Upper lobe of left lung (tissue), 6 donors: Measurements from ENCODE around the gene RPS6KL1. TPM values are rescaled to one million over a fixed set of nuclear protein-coding genes. Genes with fewer than 3 reads are reported as not detected.
A peak's percentile ranks its signal among the peaks of the same experiment; 100 is the strongest.

ENCODE experiments used
- ATAC-seq, 2 donors: fragments of 200-7000 bp; cut with Tn5 transposase; one replicate each; pipeline ENCODE4 v1.9.1; 2022; ENCODE audit warnings: mild to moderate bottlenecking in 2 of 2, moderate library complexity in 2 of 2; ENCODE audit not compliant: low FRiP score in 2 of 2
- DNase-seq, 2 donors: peaks; one replicate each; pipeline ENCODE4 v3.0.0-alpha.2; 2019 to 2020
- H3K27ac ChIP-seq, 4 donors: fragments of 200-600 bp; sonication (generic); one replicate each; pipeline ENCODE4 v1.5.1; 2016 to 2019
- H3K27me3 ChIP-seq, 4 donors: fragments of 200-600 bp; sonication (generic); one replicate each; pipeline ENCODE4 v1.5.1; 2017 to 2019
- H3K36me3 ChIP-seq, 4 donors: fragments of 200-600 bp; sonication (generic); one replicate each; pipeline ENCODE4 v1.5.1; 2016 to 2019
- H3K4me1 ChIP-seq, 4 donors: fragments of 200-600 bp; sonication (generic); one replicate each; pipeline ENCODE4 v1.5.1; 2018 to 2019
- H3K4me3 ChIP-seq, 4 donors: fragments of 200-600 bp; sonication (generic); one replicate each; pipeline ENCODE4 v1.5.1; 2017 to 2019; ENCODE audit warnings: mild to moderate bottlenecking in 2 of 4, moderate library complexity in 1 of 4
- H3K9me3 ChIP-seq, 4 donors: fragments of 200-600 bp; sonication (generic); one replicate each; pipeline ENCODE4 v1.5.1; 2018 to 2019
- EP300 ChIP-seq, 4 donors: sonication (generic); formaldehyde crosslinking; IDR thresholded peaks; one replicate each; pipeline ENCODE4 v1.5.1; 2017; ENCODE audit warnings: antibody characterized with exemption in 4 of 4, control low read depth in 2 of 4
- POLR2A ChIP-seq, 4 donors: fragments of 450-650 bp; IDR thresholded peaks; one replicate each; pipeline ENCODE4 v1.5.1; 2016 to 2017; ENCODE audit warnings: antibody characterized with exemption in 4 of 4, mild to moderate bottlenecking in 2 of 4
- POLR2AphosphoS5 ChIP-seq, 2 donors: sonication (generic); formaldehyde crosslinking; IDR thresholded peaks; one replicate each; pipeline ENCODE4 v1.5.1; 2017; ENCODE audit warnings: antibody characterized with exemption in 2 of 2
- WGBS, 2 donors: methylation state at CpG; one replicate each; pipeline ENCODE4 v1.1.5; 2017 to 2018; 5-methylcytosine and 5-hydroxymethylcytosine counted together
- total RNA-seq, 6 donors: library from RNA; depleted of rRNA in 4 of 6; stranded (reverse); fragments of >200 nt in 4 of 6; gene quantifications; one replicate each; pipeline versions ENCODE4 v1.1.0 to v1.2.1, GENCODE V29; 2016 to 2021
- TF ChIP-seq, protein P1 (sequence below), 6 experiments: fragments of 450-650 bp in 4 of 6; fragments of 200-600 bp in 2 of 6; sonication (generic) in 2 of 6; IDR thresholded peaks; one replicate each; pipeline ENCODE4 v1.5.1; 2016 to 2019; ENCODE audit warnings: antibody characterized with exemption in 6 of 6
- donor health status: DM: no; HTN: no; CAD: no; lungs with moderate emphysema.
- donor health status: DM: no; HTN: yes; CAD: no; lungs with severe emphysema.

The RPS6KL1 gene
- total RNA-seq, 6 donors from 2014 or later: 3.4 to 29.3 (median 7.3) TPM

DNA sequence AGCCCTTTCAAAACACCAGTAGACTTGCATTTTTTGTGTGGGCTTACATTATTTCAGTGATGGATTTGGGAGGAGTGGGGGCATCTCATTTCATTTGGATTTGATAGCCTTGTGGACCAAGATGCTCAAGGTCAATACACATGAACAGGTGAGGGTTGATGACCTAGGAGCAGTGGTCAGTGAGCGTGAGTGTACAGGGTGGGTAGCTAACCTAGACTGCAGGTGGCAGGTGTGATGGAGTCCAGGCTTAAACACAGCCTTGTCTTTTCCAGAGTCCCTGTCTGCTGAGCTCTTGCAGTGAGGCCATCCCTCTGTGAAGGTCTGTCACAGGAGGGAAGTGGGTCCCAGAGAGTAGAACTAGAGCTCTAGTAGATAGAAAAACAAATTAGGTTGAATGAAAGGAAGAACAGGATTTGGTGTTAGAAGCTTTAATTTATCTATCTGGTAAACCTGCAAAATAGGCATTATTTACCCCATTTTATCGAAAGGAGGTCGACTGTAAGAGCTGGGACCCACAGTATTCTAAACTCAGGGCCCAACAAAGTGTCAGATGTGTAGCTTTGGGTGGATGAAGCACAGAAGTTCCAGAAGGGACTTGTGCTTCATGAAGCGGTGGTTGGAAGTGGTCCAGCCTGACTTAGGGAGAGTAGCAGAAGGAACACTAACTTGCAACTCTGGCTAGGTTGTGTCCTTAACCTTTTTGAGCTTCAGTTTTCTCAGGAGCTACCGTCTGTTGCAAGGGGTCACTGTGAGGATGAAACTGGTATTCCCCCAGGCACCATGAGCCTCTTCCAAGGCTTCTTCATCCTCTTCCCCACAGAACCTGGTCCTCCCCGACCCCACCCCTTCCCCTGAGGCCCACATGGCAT lies 18.2 kb downstream of the RPS6KL1 start:
- no peak overlapping the region for H3K4me3 ChIP-seq
- ATAC-seq (no peak), DNase-seq (no peak)
- H3K36me3 ChIP-seq: peaks cover 32 to 59% (median 35%) of the 10 kb centered on the region in 4 donors
- peak overlapping the region in 1 of 4 donors; percentile 19 for H3K27ac ChIP-seq
- peaks cover 0 to 17% (median 6%) of the 10 kb centered on the region in 4 donors for H3K4me1 ChIP-seq
- 83 to 86% methylated on average over 6 of the region's 6 CpGs for WGBS, 2 donors
- TF ChIP-seq EP300 (IDR thresholded peaks at IDR 0.05) (no peak), POLR2A (IDR thresholded peaks at IDR 0.05) (no peak), POLR2AphosphoS5 (IDR thresholded peaks at IDR 0.05) (no peak)
- TF ChIP-seq, protein P1, sequence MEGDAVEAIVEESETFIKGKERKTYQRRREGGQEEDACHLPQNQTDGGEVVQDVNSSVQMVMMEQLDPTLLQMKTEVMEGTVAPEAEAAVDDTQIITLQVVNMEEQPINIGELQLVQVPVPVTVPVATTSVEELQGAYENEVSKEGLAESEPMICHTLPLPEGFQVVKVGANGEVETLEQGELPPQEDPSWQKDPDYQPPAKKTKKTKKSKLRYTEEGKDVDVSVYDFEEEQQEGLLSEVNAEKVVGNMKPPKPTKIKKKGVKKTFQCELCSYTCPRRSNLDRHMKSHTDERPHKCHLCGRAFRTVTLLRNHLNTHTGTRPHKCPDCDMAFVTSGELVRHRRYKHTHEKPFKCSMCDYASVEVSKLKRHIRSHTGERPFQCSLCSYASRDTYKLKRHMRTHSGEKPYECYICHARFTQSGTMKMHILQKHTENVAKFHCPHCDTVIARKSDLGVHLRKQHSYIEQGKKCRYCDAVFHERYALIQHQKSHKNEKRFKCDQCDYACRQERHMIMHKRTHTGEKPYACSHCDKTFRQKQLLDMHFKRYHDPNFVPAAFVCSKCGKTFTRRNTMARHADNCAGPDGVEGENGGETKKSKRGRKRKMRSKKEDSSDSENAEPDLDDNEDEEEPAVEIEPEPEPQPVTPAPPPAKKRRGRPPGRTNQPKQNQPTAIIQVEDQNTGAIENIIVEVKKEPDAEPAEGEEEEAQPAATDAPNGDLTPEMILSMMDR (IDR thresholded peaks at IDR 0.05): no peak
- no peaks in the 10 kb centered on the region for H3K27me3 ChIP-seq
- no peaks in the 10 kb centered on the region for H3K9me3 ChIP-seq

DNA sequence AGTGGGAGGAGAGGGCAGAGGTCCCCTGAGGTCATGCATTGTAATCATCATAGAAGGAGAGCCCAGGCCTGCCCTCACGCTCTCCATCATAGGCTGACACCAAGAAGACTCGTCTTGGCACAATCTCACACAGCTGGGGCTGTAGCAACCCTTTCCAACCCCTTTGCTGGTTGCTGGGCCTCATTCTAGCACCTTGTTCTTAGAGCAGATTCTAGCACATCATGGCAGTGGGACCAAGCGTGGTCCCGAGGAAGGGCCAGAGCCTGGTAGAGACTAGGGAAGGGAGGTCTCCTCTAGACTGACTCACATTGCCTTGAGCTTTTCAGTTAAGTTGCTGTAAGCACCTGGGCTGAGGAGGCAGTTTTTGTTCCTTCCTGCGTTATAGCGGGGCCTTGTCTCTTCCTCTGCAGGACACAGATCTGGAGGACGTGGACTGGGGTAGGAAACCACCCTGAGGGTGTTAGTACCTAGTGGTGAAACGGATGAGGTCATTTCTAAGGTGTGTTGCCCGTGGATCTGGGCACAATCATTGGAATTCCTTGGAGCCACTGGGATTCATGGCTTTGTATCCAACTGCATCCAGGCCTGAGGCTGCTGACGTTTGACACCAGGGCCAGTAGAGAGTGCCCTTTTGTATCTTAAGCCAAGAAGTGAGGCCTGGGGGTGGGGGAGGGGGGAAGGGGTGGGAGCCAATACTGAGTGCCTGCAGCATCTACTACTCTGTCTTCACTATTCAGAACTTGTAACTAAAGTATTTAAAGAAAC lies 19.9 kb downstream of the RPS6KL1 start:
- no peaks in the 10 kb centered on the region for H3K27me3 ChIP-seq
- peaks cover 49 to 77% (median 53%) of the 10 kb centered on the region in 4 donors for H3K36me3 ChIP-seq
- TF ChIP-seq POLR2AphosphoS5 (IDR thresholded peaks at IDR 0.05) (no peak), POLR2A (IDR thresholded peaks at IDR 0.05) (no peak), EP300 (IDR thresholded peaks at IDR 0.05) (no peak)
- TF ChIP-seq, protein P1 (IDR thresholded peaks at IDR 0.05): no peak
- no peak overlapping the region for H3K4me3 ChIP-seq
- ATAC-seq (no peak), DNase-seq (no peak)
- 80% methylated on average over 8 to 10 of the region's 10 CpGs for WGBS, 2 donors
- H3K4me1 ChIP-seq: peaks cover 0 to 17% (median 6%) of the 10 kb centered on the region in 4 donors
- H3K27ac ChIP-seq: no peak overlapping the region
- no peaks in the 10 kb centered on the region for H3K9me3 ChIP-seq

DNA sequence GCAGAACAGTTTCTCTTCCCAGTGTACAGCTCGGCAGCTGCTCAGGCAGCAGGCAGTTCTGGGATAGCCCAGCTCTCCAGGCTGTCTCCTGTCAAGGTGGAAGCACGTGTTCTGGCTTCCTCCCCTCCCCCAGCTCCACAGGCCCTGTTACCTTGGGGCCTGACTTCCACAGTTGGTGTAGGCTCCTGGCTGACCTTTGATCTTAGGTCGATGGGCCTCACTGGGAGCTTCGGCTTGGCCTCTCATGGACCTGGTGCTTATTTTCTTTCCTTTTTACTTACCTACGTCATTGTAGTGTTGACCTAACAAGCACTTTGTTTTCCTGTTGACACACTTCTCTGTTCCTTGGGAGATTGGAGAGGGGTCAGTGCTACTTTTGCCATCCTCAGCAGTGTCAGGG lies 24.4 kb downstream of the RPS6KL1 start:
- 91 to 93% methylated on average over 5 of the region's 5 CpGs for WGBS, 2 donors
- H3K27me3 ChIP-seq: no peaks in the 10 kb centered on the region
- ATAC-seq: no peak

DNA sequence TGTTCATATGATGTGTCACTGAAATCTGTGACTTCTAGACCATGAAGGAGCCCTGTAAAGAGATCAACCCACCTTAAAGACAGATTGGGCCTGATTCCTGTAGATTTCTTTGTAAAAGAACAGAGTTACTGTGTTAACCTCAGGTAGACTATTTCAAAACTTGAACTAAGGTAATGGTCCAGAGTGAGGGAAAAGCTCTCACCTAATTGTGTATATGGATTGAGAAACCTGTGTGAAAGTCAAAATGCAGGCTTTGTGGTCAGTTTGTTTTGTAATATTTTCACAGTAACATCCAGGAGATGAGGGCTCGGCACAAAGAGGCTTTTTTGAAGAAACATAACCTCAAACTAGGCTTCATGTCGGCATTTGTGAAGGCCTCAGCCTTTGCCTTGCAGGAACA lies 25.0 kb downstream of the RPS6KL1 start:
- no peak overlapping the region for H3K27ac ChIP-seq
- H3K27me3 ChIP-seq: no peaks in the 10 kb centered on the region
- H3K4me1 ChIP-seq: peaks cover 0 to 5% (median 4%) of the 10 kb centered on the region in 4 donors
- DNase-seq: no peak
- H3K36me3 ChIP-seq: peaks cover 92 to 100% (median 97%) of the 10 kb centered on the region in 4 donors
- TF ChIP-seq POLR2A (IDR thresholded peaks at IDR 0.05) (no peak), POLR2AphosphoS5 (IDR thresholded peaks at IDR 0.05) (no peak), EP300 (IDR thresholded peaks at IDR 0.05) (no peak)
- TF ChIP-seq, protein P1 (IDR thresholded peaks at IDR 0.05): no peak
- H3K4me3 ChIP-seq: no peak overlapping the region
- ATAC-seq: no peak
- WGBS, 2 donors: 80 to 93% methylated on average over 2 of the region's 2 CpGs
- no peaks in the 10 kb centered on the region for H3K9me3 ChIP-seq

More for the DNA sequence above, 24.4 kb downstream of the RPS6KL1 start:
- peaks cover 0 to 4% (median 0%) of the 10 kb centered on the region in 4 donors for H3K4me1 ChIP-seq
- H3K27ac ChIP-seq: no peak overlapping the region
- TF ChIP-seq, protein P1 (IDR thresholded peaks at IDR 0.05): no peak
- TF ChIP-seq POLR2AphosphoS5 (IDR thresholded peaks at IDR 0.05) (no peak), POLR2A (IDR thresholded peaks at IDR 0.05) (no peak), EP300 (IDR thresholded peaks at IDR 0.05) (no peak)
- H3K4me3 ChIP-seq: no peak overlapping the region
- H3K36me3 ChIP-seq: peaks cover 89 to 100% (median 93%) of the 10 kb centered on the region in 4 donors
- H3K9me3 ChIP-seq: no peaks in the 10 kb centered on the region
- no peak for DNase-seq
